OCI-LY3 (cell line): ENCODE measurements around the gene FAM120A.

Source experiments
- H2AFZ ChIP-seq: fragments of 200-600, 300-600 bp; shearing (Covaris generic); 2 replicates; pipeline ENCODE4 v1.6.0; 2014; ENCODE audit warnings: antibody characterized with exemption, low read depth, low read length
- H3K27ac ChIP-seq: fragments of 200-600, 300-600 bp; sonication (generic); 2 replicates; pipeline ENCODE4 v1.5.1; 2014; ENCODE audit warnings: mild to moderate bottlenecking, low read length, moderate library complexity, mixed read lengths
- H3K27me3 ChIP-seq: fragments of 200-600, 300-600 bp; sonication (generic); 2 replicates; pipeline ENCODE4 v1.6.1; 2014; ENCODE audit warnings: low read depth, low read length, mixed read lengths
- H3K36me3 ChIP-seq: fragments of 200-600, 300-600 bp; sonication (generic); replicated peaks from 2 replicates; pipeline ENCODE3; 2014; ENCODE audit warnings: low read depth, low read length, mixed read lengths
- H3K4me1 ChIP-seq: fragments of 300-600, 200-600 bp; sonication (generic); 2 replicates; pipeline ENCODE4 v1.6.1; 2014; ENCODE audit warnings: low read length, mixed read lengths
- H3K4me2 ChIP-seq: fragments of 200-600, 300-600 bp; sonication (generic); 2 replicates; pipeline ENCODE4 v1.6.1; 2014; ENCODE audit warnings: low read length, mixed read lengths
- H3K4me3 ChIP-seq: fragments of 300-600, 200-600 bp; sonication (generic); 2 replicates; pipeline ENCODE4 v1.5.1; 2014; ENCODE audit warnings: antibody characterized with exemption, mild to moderate bottlenecking, low read length, moderate library complexity
- H3K79me2 ChIP-seq: fragments of 300-600, 200-600 bp; shearing (Covaris generic); 2 replicates; pipeline ENCODE4 v1.6.1; 2014; ENCODE audit warnings: mild to moderate bottlenecking, low read length, mixed read lengths
- H3K9ac ChIP-seq: fragments of 300-600, 200-600 bp; shearing (Covaris generic); 2 replicates; pipeline ENCODE4 v1.6.0; 2014; ENCODE audit warnings: mild to moderate bottlenecking, low read length, moderate library complexity
- H3K9me3 ChIP-seq: fragments of 200-600, 300-600 bp; shearing (Covaris generic); 2 replicates; pipeline ENCODE4 v1.6.1; 2014; ENCODE audit warnings: low read length, mixed read lengths; ENCODE audit not compliant: insufficient read depth
- H4K20me1 ChIP-seq: fragments of 200-600, 300-600 bp; sonication (generic); 2 replicates; pipeline ENCODE4 v1.6.1; 2016; ENCODE audit warnings: low read length, mixed read lengths; ENCODE audit not compliant: insufficient read depth
- CTCF ChIP-seq: fragments of 200-600, 300-600 bp; sonication (generic); IDR thresholded peaks from 2 replicates; pipeline ENCODE4 v1.5.1; 2014; ENCODE audit warnings: antibody characterized with exemption, low read length, low read depth
- EZH2phosphoT487 ChIP-seq: fragments of 200-600 bp; shearing (Covaris generic); IDR thresholded peaks from 2 replicates; pipeline ENCODE4 v1.6.1; 2018; ENCODE audit warnings: antibody characterized with exemption, mixed run types, low read depth

The FAM120A gene

GRCh38 chr9:93560991-93561390, 109.5 kb downstream of the FAM120A start:
- Histone ChIP-seq H3K27me3 (no peaks in the 10 kb centered on the region), H3K27ac (no peak overlapping the region), H3K9ac (no peak overlapping the region), H3K9me3 (no peaks in the 10 kb centered on the region), H3K4me2 (no peak overlapping the region), H3K79me2 (no peaks in the 10 kb centered on the region), H4K20me1 (peaks cover 5% of the 10 kb centered on the region; the same call in 1 of the 2 replicates), H3K4me3 (no peak overlapping the region), H2AFZ (no peak overlapping the region), H3K4me1 (peaks cover 15% of the 10 kb centered on the region), H3K36me3 (peaks cover 55% of the 10 kb centered on the region)
- TF ChIP-seq EZH2phosphoT487 (no peak), CTCF (no peak)

GRCh38 chr9:93562157-93562556, 110.7 kb downstream of the FAM120A start:
- no peaks in the 10 kb centered on the region for H3K9me3 ChIP-seq
- H3K27ac ChIP-seq = no peak overlapping the region
- peaks cover 5% of the 10 kb centered on the region; the same call in 1 of the 2 replicates for H4K20me1 ChIP-seq
- no peak overlapping the region for H3K9ac ChIP-seq
- H2AFZ ChIP-seq = no peak overlapping the region
- TF ChIP-seq CTCF (no peak), EZH2phosphoT487 (no peak)
- H3K4me2 ChIP-seq = no peak overlapping the region
- no peaks in the 10 kb centered on the region for H3K27me3 ChIP-seq
- no peak overlapping the region for H3K4me3 ChIP-seq
- peaks cover 18% of the 10 kb centered on the region for H3K4me1 ChIP-seq
- H3K79me2 ChIP-seq = no peaks in the 10 kb centered on the region
- H3K36me3 ChIP-seq = peaks cover 48% of the 10 kb centered on the region

- Histone ChIP-seq H3K4me2 (peak overlapping the region; percentile 13; the same call in 1 of the 2 replicates), H2AFZ (no peak overlapping the region), H4K20me1 (peaks cover 5% of the 10 kb centered on the region; the same call in 1 of the 2 replicates), H3K27ac (no peak overlapping the region), H3K36me3 (peaks cover 28% of the 10 kb centered on the region), H3K79me2 (no peaks in the 10 kb centered on the region), H3K9me3 (no peaks in the 10 kb centered on the region), H3K27me3 (no peaks in the 10 kb centered on the region), H3K4me1 (peaks cover 24% of the 10 kb centered on the region), H3K9ac (no peak overlapping the region), H3K4me3 (no peak overlapping the region)
- TF ChIP-seq EZH2phosphoT487 (no peak), CTCF (no peak)
Observed at GRCh38 chr9:93565089-93565488, 113.6 kb downstream of the FAM120A start.

- peak; percentile 86 for TF ChIP-seq CTCF
- no peak for TF ChIP-seq EZH2phosphoT487
- Histone ChIP-seq H3K27ac (peak overlapping the region; percentile 54), H3K4me1 (peaks cover 24% of the 10 kb centered on the region), H3K4me3 (peak overlapping the region; percentile 80), H2AFZ (0 out of 2 replicates have a peak overlapping the region, but pooled peaks have one; percentile 15), H3K79me2 (no peaks in the 10 kb centered on the region), H3K36me3 (peaks cover 33% of the 10 kb centered on the region), H3K27me3 (no peaks in the 10 kb centered on the region), H3K4me2 (peak overlapping the region; percentile 86), H4K20me1 (peaks cover 5% of the 10 kb centered on the region; the same call in 1 of the 2 replicates), H3K9me3 (0 out of 2 replicates have a peak, but pooled peaks cover 3% of the 10 kb centered on the region), H3K9ac (peak overlapping the region; percentile 83)
Observed at GRCh38 chr9:93566408-93567270, 115.2 kb downstream of the FAM120A start.
